Transverse colon (tissue), 4 donors: Measurements from ENCODE around the gene AFAP1L2.

Experiments used
- EP300 ChIP-seq: sonication (generic); formaldehyde crosslinking; IDR thresholded peaks from one replicate; pipeline ENCODE4 v1.6.1; 2017; ENCODE audit warnings: antibody characterized with exemption, low read depth
- POLR2A ChIP-seq: fragments of 450-650 bp; IDR thresholded peaks from one replicate; pipeline ENCODE4 v1.6.1; 2016; ENCODE audit warnings: antibody characterized with exemption, mild to moderate bottlenecking, moderate library complexity
- POLR2AphosphoS5 ChIP-seq, 3 donors: sonication (generic); formaldehyde crosslinking; IDR thresholded peaks; one replicate each; pipeline ENCODE4 v1.6.1; 2016; ENCODE audit warnings: antibody characterized with exemption in 3 of 3
- TF ChIP-seq, protein P1 (sequence below), 5 experiments: fragments of 200-600 bp in 3 of 5; fragments of 450-650 bp in 2 of 5; sonication (generic) in 3 of 5; IDR thresholded peaks; 1 replicate in 2 of 5; 2 replicates in 3 of 5; pipeline ENCODE4 v1.5.1; 2016 to 2017; ENCODE audit warnings: antibody characterized with exemption in 5 of 5, inconsistent platforms in 3 of 5, mild to moderate bottlenecking in 2 of 5, moderate library complexity in 1 of 5

DNA sequence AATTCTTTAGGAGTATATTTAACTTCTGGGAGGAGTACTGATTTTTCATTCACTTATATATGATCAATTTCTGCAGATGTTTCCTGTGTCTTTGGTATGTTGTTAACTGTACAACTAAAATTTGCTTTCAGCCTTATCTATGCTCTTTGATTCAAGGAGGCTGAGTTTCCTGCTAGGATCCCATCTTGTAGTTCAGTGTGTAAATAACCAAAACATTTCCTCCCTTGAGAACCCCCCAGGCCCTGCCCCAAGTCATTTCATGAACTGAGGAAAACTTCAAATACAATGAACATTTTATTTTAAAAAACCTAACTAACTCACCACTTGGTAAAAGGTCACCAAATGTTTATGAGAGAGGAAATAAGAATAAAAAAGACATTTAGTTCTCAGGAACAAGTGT is 109.8 kb downstream of the AFAP1L2 start:
- no peak for TF ChIP-seq POLR2A
- TF ChIP-seq, protein P1, sequence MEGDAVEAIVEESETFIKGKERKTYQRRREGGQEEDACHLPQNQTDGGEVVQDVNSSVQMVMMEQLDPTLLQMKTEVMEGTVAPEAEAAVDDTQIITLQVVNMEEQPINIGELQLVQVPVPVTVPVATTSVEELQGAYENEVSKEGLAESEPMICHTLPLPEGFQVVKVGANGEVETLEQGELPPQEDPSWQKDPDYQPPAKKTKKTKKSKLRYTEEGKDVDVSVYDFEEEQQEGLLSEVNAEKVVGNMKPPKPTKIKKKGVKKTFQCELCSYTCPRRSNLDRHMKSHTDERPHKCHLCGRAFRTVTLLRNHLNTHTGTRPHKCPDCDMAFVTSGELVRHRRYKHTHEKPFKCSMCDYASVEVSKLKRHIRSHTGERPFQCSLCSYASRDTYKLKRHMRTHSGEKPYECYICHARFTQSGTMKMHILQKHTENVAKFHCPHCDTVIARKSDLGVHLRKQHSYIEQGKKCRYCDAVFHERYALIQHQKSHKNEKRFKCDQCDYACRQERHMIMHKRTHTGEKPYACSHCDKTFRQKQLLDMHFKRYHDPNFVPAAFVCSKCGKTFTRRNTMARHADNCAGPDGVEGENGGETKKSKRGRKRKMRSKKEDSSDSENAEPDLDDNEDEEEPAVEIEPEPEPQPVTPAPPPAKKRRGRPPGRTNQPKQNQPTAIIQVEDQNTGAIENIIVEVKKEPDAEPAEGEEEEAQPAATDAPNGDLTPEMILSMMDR (IDR thresholded peaks at IDR 0.05) = no peak
- TF ChIP-seq EP300 = no peak
- no peak for TF ChIP-seq POLR2AphosphoS5 (IDR thresholded peaks at IDR 0.05)
